ENCODE data around the gene VPS35.
"Not testable (repeated sequence)": the region's sequence is repeated elsewhere in the genome, so short reads cannot be mapped to it uniquely, and the experiment has no call there.

Gene VPS35

GRCh38 chr16:46713634-46714033, 24.7 kb upstream of the VPS35 start:
- no peak for DNase-seq (ENCODE audit: low read depth in 2 of 3, low spot score in 2 of 3)

- no peak for DNase-seq (ENCODE audit: low read depth in 2 of 3, low spot score in 2 of 3)
Measured at GRCh38 chr16:46712911-46713310, 23.9 kb upstream of the VPS35 start.

- no peak for DNase-seq (ENCODE audit: low read depth in 2 of 3, low spot score in 2 of 3)
Measured at GRCh38 chr16:46711106-46712058, 22.4 kb upstream of the VPS35 start.

- no peak for DNase-seq (ENCODE audit: low read depth in 2 of 3, low spot score in 2 of 3)
Measured at GRCh38 chr16:46709469-46710005, 20.6 kb upstream of the VPS35 start.

- no peak for DNase-seq (ENCODE audit: low read depth in 2 of 3, low spot score in 2 of 3)
Measured at GRCh38 chr16:46706642-46707041, 17.7 kb upstream of the VPS35 start.

GRCh38 chr16:46702030-46702429, 13.1 kb upstream of the VPS35 start:
- no peak for DNase-seq (ENCODE audit: low read depth in 2 of 3, low spot score in 2 of 3)

GRCh38 chr16:46701615-46702014, 12.6 kb upstream of the VPS35 start:
- DNase-seq (ENCODE audit: low read depth in 2 of 3, low spot score in 2 of 3), result no peak

- DNase-seq (ENCODE audit: low read depth in 2 of 3, low spot score in 2 of 3), result no peak
Measured at GRCh38 chr16:46700048-46700447, 11.1 kb upstream of the VPS35 start.

- DNase-seq (ENCODE audit: low read depth in 2 of 3, low spot score in 2 of 3), result no peak
Measured at GRCh38 chr16:46696957-46697356, 8.0 kb upstream of the VPS35 start.

GRCh38 chr16:46695937-46696336, 7.0 kb upstream of the VPS35 start:
- no peak for DNase-seq (ENCODE audit: low read depth in 2 of 3, low spot score in 2 of 3)

- no peak for DNase-seq (ENCODE audit: low read depth in 2 of 3, low spot score in 2 of 3)
Measured at GRCh38 chr16:46693598-46693997, 4.6 kb upstream of the VPS35 start.

GRCh38 chr16:46691726-46692125, 2.7 kb upstream of the VPS35 start:
- DNase-seq (ENCODE audit: low read depth in 2 of 3, low spot score in 2 of 3), result no peak

GRCh38 chr16:46690281-46691178, 1.6 kb upstream of the VPS35 start:
- DNase-seq (ENCODE audit: low read depth in 2 of 3, low spot score in 2 of 3), result no peak

- DNase-seq (ENCODE audit: low read depth in 2 of 3, low spot score in 2 of 3), result peak; percentile 88 to 96 (median 92)
Measured at GRCh38 chr16:46689365-46690280, 645 bp upstream of the VPS35 start, which contains the start of gene ORC6. Gene ORC6, plus strand, starts transcription at chr16:46689659. Its CDS starts 47 bp downstream, at chr16:46689706.

- no peak for DNase-seq (ENCODE audit: low read depth in 2 of 3, low spot score in 2 of 3)
Measured at GRCh38 chr16:46688101-46688653, 801 bp downstream of the VPS35 start.

GRCh38 chr16:46687486-46687885, 1.5 kb downstream of the VPS35 start:
- no peak for DNase-seq (ENCODE audit: low read depth in 2 of 3, low spot score in 2 of 3)

- no peak for DNase-seq (ENCODE audit: low read depth in 2 of 3, low spot score in 2 of 3)
Measured at GRCh38 chr16:46686815-46687473, 2.0 kb downstream of the VPS35 start.

GRCh38 chr16:46681867-46682266, 7.1 kb downstream of the VPS35 start:
- not testable (repeated sequence) for DNase-seq (ENCODE audit: low read depth in 2 of 3, low spot score in 2 of 3)

- not testable (repeated sequence) for DNase-seq (ENCODE audit: low read depth in 2 of 3, low spot score in 2 of 3)
Measured at GRCh38 chr16:46677943-46678342, 11.0 kb downstream of the VPS35 start.
